Measurements from ENCODE around the gene NFIL3.
"Not testable (repeated sequence)": the region's sequence is repeated elsewhere in the genome, so short reads cannot be mapped to it uniquely, and the experiment has no call there.

The NFIL3 gene, protein sequence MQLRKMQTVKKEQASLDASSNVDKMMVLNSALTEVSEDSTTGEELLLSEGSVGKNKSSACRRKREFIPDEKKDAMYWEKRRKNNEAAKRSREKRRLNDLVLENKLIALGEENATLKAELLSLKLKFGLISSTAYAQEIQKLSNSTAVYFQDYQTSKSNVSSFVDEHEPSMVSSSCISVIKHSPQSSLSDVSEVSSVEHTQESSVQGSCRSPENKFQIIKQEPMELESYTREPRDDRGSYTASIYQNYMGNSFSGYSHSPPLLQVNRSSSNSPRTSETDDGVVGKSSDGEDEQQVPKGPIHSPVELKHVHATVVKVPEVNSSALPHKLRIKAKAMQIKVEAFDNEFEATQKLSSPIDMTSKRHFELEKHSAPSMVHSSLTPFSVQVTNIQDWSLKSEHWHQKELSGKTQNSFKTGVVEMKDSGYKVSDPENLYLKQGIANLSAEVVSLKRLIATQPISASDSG

DNA sequence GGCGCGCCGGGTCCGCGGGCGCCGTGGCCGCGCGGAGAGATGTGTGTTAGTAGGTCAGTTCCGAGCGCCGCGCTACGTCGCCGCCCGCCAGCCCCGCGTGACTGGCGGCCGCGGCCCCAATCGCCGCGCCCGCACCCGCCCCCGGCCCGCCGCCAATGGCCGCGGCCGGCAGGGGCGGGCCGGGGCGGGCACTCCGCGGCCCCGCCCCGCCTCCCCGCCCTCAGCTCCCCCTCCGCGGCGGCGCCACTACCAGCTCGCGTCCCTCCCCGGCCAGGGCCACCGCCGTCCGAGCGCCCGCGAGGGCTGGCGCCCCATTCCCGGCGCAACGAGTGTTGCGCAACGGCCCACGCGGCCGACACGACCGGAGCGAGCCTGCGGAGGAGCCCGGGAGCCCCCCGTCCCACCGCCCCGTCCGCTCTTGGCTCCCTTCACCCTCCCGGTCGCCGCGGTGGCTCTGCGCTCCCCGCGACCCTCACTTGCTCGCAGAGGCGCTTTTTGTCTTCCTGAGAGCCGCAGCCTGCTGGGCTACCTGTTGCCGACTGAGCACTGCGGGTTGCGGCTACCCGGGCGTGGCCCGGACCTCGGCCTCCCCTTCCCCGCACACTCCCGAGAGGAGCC is at the start of gene NFIL3:
Gene NFIL3, minus strand, starts transcription at position 48 of the 618 bp plus-strand sequence. CDS start 13,098 bp downstream, outside the sequence.
- no peak for DNase-seq (ENCODE audit: low read depth, low spot score)

DNA sequence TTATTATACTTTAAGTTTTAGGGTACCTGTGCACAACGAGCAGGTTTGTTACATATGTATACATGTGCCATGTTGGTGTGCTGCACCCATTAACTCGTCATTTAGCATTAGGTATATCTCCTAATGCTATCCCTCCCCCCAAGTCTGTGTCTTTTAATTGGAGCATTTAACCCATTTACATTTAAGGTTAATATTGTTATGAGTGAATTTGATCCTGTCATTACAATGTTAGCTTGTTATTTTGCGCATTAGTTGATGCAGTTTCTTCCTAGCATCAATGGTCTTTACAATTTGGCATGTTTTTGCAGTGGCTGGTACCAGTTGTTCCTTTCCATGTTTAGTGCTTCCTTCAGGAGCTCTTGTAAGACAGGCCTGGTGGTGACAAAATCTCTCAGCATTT is 47.9 kb upstream of the NFIL3 start:
- DNase-seq (ENCODE audit: low read depth, low spot score), result not testable (repeated sequence)

DNA sequence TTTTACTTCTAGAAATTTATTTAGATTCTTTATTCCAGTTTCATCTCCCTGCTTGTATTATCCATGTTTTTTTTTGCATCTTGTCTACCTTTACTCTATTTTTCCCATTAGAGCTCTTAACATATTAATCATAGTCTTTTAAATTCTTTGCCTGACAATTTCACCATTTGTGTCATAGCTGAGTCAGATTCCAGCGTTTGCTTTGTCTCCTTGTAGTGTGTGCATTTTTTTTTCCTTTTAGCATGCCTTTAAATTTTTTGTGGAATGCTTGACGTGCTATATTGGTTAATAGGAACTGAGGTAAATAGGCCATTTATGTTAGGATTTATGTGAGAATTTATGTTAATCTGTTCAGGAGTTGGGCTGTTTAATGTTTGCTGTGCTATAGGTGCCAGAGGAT is 41.8 kb upstream of the NFIL3 start:
- DNase-seq (ENCODE audit: low read depth, low spot score), result no peak

DNA sequence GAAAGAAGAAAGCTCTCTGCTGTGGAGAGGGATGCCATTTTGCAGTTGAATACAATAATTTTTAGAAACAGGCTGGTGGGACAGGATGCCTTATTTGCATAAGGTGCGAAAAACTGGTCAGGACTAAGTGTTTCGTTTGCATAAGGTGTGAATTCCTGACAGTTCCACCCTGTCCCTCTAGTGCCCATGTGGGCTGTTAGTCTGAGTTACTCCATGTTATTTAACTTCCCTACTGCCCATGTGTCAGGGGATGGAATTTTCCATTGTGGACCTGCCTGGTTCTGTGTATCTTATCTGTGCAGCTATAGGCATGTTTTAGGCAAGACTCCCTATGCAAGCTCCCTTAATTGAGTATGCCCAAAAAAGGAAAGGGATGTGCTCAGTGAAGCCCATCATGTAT is 35.3 kb upstream of the NFIL3 start:
- DNase-seq (ENCODE audit: low read depth, low spot score), result no peak

DNA sequence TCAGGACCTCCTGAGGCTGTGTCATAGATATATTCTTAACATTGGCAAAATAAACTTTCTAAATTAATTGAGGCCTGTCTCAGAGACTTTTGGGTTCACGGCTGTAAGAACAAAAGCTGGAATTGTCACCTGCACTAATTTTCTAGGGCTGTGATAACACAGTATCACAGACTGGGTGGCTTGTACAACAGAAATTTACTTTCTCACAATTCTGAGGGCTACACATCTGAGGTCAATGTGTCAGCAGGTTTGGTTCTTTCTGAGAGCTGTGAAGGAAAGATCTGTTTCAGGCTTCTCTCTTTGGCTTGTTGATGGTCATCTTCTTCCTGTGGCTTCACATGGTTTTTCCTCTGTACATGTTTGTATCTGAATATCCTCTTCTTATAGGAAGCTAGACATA is 29.2 kb upstream of the NFIL3 start:
- no peak for DNase-seq (ENCODE audit: low read depth, low spot score)

DNA sequence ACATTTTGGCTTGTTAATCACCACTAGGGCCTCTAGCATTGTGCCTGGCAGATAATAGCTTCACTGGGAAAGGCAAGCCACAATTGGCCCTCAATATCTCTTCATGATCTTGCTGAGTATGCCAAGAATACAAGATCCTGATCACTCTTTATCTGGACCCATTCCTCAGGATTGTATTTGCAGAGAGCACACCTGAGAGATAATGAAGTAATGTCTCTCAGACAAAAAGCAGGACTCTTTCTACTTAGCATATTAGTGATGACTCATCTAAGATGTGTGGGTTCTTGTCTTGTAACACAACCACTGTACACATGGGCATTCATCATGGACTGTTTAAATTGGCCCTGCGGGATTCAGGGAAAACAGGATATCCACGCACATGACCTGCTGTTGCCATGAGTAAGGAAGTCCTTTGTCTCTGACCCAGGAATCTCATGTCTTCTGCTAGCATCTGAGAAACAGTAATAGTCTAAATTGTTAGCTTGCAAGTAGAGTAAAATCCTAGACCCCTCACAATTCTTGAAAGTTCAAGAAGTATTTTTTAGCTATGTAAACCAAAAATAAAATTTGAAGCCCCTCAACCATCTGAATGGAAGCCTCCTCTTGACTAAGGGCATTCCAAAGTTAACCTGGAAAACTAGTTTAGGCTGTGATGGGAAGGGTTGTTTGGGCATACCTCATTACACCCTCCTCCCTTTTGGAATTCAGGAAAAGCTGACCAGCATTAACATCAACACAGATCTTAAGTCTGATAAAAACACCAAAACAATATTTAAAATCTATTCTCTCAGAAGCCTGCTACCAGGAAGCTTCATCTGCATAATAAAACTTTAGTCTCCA is 28.0 kb upstream of the NFIL3 start:
- DNase-seq (ENCODE audit: low read depth, low spot score), result no peak

DNA sequence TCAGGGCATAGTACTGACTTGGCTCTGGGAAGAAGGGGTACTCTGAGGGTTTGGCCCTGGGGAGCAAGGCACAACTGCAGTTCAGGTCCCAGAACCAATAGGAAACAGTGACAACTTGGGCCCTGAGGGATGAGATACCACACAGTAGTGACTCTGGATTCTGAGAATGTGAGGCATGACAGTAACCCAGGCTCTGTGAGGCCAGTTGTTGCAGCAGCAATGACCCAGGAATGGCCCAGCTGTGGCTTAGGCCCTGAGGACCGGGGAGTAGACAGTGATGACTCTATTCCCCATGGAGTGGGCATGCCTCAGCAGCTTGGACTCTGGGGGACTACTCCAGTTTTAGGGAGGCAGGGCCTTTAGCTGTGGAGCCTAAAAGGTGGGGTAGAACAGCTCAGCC is 21.5 kb upstream of the NFIL3 start:
- DNase-seq (ENCODE audit: low read depth, low spot score), result no peak

DNA sequence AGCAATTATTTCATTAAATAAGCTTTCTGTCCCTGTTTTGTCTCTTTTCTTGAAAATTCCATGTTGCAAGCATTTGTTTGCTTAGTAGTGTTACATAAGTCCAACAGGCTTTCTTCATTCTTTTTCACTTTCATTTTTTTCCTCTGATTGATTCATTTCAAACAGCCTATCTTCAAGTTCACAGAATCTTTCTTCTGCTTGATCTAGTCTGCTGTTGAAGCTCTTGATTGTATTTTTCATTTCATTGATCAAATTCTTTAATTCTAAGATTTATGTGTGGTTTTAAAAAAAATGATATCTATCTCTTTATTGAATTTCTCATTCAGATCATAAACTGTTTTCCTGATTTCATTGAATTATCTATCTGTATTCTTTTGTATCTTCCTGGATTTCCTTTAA is 20.4 kb upstream of the NFIL3 start:
- no peak for DNase-seq (ENCODE audit: low read depth, low spot score)

DNA sequence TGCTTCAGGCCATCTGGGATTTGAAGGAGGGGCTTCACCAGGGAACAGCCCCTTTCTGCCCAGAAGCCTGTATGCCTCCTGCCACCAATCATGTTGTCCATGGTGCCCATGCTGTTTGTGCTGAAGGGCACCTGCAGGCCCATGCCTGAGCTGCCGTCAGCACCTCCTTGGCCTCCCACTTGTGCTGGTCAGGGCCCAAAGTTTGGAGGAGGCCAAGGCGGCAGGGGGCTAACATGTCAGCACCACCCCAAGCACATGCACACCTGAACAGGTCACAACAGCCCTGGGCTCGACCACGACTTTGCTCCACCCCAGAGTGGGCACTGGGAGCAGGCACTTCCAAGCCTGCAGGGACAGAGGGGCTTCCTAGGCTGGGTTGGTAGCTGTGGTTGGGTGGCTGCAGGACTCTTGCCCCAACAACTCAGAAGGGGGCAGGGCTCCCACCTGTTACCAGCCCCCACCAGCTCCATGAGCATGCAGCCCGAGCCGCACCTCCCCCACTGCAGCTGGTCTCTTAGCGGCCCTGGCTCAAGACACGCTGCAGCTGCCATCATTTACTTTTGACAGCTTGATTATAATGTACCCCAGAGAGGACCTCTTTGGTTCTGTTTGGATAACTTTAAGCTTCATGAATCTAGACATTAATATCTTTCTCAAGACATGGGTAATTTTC is 19.8 kb upstream of the NFIL3 start:
- DNase-seq (ENCODE audit: low read depth, low spot score), result no peak

DNA sequence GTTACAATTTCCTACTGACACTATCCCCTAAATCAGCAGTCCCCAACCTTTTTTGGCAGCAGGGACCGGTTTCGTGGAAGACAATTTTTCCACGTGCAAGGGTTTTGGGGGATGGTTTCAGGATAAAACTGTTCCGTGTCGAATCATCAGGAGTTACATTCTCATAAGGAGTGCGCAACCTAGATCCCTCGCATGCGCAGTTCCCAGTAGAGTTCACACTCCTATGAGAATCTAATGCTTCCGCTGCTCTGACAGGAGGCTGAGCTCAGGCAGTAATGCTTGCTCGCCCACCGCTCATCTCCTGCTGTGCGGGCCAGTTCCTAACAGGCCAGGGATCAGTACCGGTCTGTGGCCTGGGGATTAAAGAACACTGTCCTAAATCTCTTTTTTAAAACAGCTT is 13.2 kb upstream of the NFIL3 start:
- DNase-seq (ENCODE audit: low read depth, low spot score), result no peak

DNA sequence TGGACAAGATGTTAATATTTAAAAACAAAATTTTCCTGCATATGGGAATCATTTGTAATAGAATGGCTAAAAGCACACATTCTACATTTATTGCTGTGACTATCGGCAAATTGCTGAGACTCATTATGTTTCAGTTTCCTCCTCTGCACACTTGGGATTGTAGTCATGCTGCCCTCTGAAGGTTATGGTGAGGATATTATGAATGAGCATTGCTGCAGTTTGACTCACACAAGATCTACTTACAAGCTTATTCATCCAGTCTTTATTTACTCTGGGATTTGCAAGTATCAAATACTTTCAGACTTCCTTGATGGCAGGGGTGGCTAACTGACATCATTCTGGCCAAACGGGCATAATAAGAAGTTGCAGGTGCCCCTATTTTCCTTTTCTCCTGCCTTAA is 9.5 kb upstream of the NFIL3 start:
- no peak for DNase-seq (ENCODE audit: low read depth, low spot score)

DNA sequence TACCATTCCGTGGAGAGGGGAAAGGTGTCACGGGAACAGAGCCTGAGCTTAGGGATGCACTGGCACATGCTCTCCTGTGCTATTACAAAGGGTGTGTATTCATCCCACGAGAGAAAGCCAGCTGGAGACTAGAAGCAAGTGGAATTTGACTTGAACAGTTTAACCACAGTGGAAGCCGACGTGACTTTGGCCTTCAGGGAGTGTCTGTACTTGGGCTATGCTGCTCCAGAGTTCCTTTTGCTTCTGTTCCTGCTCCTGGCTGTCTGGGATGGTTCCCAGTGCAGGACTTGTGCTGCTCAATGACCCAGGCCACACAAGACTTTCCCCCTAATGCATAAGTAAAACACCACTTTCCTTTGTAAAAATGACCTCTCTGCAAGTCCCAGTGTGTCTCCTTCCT is 7.9 kb upstream of the NFIL3 start:
- DNase-seq (ENCODE audit: low read depth, low spot score), result no peak

DNA sequence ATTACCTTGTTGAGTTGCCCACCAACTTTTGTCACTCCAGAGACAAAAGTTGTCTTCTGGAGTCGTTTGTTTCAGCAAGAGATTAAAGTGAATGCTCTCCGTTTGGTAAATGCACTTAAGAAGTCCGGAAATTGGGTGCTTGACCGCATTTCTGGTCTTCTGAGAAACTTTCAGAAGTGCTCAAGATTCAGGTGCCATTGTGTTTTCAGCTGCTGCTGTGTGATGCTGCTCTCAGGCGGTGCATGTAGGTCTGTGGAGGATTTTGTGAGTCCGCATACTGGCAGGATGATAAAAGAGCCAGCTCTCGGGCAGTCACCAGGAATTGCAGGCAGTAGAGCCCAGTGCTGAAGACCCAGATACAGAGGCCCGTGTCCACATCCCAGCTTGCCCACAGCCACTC is 5.9 kb upstream of the NFIL3 start:
- DNase-seq (ENCODE audit: low read depth, low spot score), result no peak

DNA sequence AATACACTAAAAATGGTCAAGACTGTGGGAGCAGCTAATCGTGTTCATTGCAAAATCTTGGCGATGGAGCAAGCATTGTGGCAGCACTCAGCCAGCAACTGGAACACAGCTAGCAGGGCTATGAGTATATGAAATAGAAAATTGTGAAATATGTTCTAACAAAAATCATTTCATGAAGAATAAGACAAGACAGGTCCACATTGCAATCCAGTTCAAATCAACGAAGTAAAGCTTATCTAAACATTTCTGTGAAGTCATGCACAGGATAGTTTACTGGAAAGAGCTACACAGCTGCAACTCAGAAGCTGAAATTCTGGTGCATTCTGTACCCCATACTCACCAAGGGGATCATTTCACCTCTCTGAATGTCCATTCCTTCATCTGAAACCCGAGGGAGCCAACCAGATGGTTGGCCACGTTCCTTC is 5.3 kb upstream of the NFIL3 start:
- no peak for DNase-seq (ENCODE audit: low read depth, low spot score)

DNA sequence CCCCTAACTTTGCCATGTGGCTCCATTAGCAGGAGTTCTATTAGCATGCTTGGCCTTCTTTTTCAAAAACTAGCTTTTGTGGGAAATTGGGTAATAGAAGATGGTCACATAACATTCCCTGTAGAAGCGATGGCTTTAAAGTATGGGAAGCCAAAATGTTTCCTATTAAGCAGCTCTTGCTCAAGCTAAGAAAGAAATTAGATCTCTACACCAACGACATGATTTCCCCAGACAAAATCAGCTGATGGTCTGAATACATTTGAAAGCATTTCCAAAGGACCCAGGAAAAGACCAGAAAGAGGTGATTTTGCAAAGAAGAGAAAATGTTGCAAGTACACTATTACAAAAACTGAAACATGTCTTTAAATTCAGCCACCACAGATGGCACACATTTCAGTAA is 4.8 kb upstream of the NFIL3 start:
- DNase-seq (ENCODE audit: low read depth, low spot score), result no peak

DNA sequence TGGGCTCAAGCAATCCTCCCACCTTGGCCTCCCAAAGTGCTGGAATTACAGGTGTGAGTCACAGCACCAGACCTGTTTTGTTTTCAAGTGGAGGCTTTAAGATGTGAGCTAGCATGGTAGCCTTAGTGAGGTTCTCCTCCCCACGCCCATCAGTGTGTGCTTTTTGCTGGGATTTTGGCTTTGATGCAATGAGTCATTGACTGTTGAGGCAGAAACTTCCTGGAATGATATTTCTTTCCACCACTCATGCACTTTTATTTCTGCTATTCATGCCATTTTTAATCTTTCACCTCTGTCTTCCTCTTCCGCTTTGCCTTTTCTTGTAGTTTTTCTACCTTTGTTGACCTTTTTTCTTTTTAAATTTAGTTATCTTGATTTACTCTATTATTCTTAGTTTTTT is 4.2 kb upstream of the NFIL3 start:
- DNase-seq (ENCODE audit: low read depth, low spot score), result no peak

DNA sequence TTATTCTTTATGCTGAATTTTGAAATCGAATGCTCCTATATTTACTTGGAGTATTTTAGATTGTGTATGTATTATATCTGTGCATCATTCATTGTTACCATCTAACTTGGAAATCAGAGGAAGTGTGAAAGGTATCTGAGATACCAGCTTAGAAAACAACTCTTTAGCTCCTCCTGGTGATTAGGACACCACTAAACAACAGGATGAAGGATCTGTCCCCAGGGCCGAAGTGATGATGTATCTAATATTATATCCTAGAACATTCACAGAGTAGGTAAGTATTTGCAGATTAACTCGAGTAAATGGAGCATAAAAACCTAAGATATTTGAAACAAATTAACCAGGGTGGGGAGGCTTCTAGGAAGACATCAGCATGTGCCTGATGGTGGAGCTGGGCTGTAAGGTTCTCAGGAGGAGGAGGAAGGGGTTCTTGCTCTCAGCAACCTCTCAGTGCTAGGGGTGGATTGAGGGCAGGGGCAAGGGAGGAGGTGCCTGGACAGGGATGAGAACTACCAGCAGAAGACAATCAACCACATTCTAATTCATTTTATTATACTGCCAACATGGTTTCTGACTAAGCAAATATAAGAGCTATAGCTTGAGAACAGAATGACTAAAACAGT is 2.6 kb upstream of the NFIL3 start:
- no peak for DNase-seq (ENCODE audit: low read depth, low spot score)

DNA sequence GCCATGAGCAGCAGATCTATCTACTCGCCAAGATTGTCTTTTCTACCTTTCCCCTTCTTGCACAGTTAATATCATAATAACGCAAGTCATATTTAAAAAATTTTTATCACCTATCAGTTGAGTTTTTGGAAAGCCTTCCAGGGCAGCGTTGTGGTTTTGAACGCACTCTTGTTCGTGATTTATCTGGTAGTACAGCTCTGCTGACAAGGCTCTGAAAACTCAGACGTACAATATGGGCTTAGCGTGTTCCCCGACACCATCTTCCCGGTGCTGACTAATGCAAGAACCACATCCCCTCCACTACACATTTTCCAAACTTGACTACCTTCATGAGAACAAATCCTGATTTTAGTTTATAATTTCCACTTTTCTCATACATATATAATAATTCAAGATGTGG is 1.6 kb upstream of the NFIL3 start:
- DNase-seq (ENCODE audit: low read depth, low spot score), result no peak

DNA sequence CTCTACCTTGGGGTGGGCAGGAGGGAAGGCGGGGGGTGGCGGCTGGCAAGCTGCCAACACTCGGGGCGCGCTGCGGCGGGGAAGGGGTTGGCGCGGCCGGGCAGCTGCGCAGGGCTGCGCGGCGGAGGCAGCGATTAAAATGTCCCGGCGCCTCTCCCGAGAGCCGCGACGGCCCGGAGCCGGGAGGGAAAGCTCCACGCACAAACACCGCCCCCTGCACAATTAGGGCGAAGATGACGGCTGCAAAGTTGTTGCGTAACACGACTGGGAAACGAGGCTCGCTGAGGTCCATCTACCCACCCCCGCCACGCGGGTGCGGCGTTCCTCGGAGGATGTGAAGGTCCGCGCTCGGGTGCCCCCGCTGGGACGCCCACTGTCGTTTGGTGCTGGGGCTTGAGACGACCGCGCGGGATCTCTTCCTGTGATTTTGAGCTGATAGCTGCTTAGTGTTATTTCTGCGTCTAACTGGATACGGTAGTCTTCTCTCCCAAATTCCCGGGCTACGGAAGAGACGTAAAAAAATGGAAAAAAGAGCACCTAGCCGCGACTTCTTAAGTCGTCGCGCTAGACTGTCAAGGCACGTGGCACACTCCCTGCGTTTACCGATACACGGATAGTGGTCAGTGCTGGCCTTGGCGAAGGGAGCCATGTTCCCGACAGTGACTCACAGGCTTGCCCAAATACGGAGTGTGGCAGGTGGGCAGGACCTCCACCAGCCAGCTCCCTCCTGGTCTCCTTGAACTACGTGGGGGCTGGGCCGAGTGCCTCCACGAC is 958 bp upstream of the NFIL3 start:
- no peak for DNase-seq (ENCODE audit: low read depth, low spot score)
